PC-3 (cell line): ENCODE measurements around the gene GSX1. TPM values are rescaled to one million over a fixed set of nuclear protein-coding genes. Genes with fewer than 3 reads are reported as not detected.
"Not testable (repeated sequence)": the region's sequence is repeated elsewhere in the genome, so short reads cannot be mapped to it uniquely, and the experiment has no call there.

Source experiments
- ATAC-seq: fragments of 200-7000 bp; cut with Tn5 transposase; 2 replicates; pipeline ENCODE4 v1.9.1; 2020; ENCODE audit warnings: mild to moderate bottlenecking, moderate library complexity
- BruUV-seq: library from RNA; stranded (reverse); fragments of 400-500 nt; replicated peaks from 2 replicates; lab custom pipeline; 2021; lab: Mats Ljungman, UMichigan
- CTCF ChIA-PET: fragments of 300-600 bp; sonication (Branson Sonifier 250); formaldehyde crosslinking; loops from one replicate; lab custom pipeline; 2022; ENCODE audit warnings: antibody characterized with exemption; lab: Charles Lee
- POLR2A ChIA-PET: fragments of 300-600 bp; sonication (Branson Sonifier 250); formaldehyde crosslinking; loops from one replicate; lab custom pipeline; 2022; ENCODE audit warnings: antibody characterized with exemption; ENCODE audit not compliant: unreplicated experiment; lab: Charles Lee
- DNase-seq: peaks from one replicate; pipeline ENCODE4 v3.0.0-alpha.2; 2015
- H2AFZ ChIP-seq: fragments of 300-600 bp; sonication (generic); 2 replicates; pipeline ENCODE4 v1.6.0; 2016; ENCODE audit warnings: antibody characterized with exemption, low read length
- H3F3A ChIP-seq: fragments of 300-600 bp; sonication (generic); one replicate; pipeline ENCODE4 v1.6.0; 2017; ENCODE audit warnings: antibody characterized with exemption, low read length, control low read depth, mild to moderate bottlenecking; ENCODE audit not compliant: unreplicated experiment
- H3K27ac ChIP-seq: fragments of 300-600 bp; sonication (generic); 2 replicates; pipeline ENCODE4 v1.5.1; 2016; ENCODE audit warnings: mild to moderate bottlenecking, low read length
- H3K27me3 ChIP-seq: fragments of 300-600 bp; sonication (generic); 2 replicates; pipeline ENCODE4 v1.6.1; 2016; ENCODE audit warnings: low read length, mixed read lengths
- H3K36me3 ChIP-seq: fragments of 300-600 bp; sonication (generic); 2 replicates; pipeline ENCODE4 v1.6.1; 2016; ENCODE audit warnings: low read depth, mixed run types, low read length, mixed read lengths
- H3K4me1 ChIP-seq: fragments of 300-600 bp; sonication (generic); 2 replicates; pipeline ENCODE4 v1.5.1; 2016; ENCODE audit warnings: low read length; ENCODE audit not compliant: insufficient read depth
- H3K4me2 ChIP-seq: fragments of 300-600 bp; sonication (generic); 2 replicates; pipeline ENCODE4 v1.6.0; 2016; ENCODE audit warnings: low read length
- H3K4me3 ChIP-seq: fragments of 300-600 bp; sonication (generic); 2 replicates; pipeline ENCODE4 v1.5.1; 2016; ENCODE audit warnings: mild to moderate bottlenecking, low read length, mixed read lengths
- H3K79me2 ChIP-seq: fragments of 300-600 bp; sonication (generic); 2 replicates; pipeline ENCODE4 v1.6.1; 2017; ENCODE audit warnings: low read length, mixed read lengths
- H3K9ac ChIP-seq: fragments of 300-600 bp; sonication (generic); 2 replicates; pipeline ENCODE4 v1.6.0; 2016; ENCODE audit warnings: mild to moderate bottlenecking, low read length
- H3K9me2 ChIP-seq: fragments of 300-600 bp; sonication (generic); replicated peaks from 2 replicates; pipeline ENCODE4 v1.6.1; 2016; ENCODE audit warnings: mixed run types, low read length, mixed read lengths
- H3K9me3 ChIP-seq: fragments of 300-600 bp; sonication (generic); 2 replicates; pipeline ENCODE4 v1.6.1; 2016; ENCODE audit warnings: low read length, mixed read lengths
- H4K20me1 ChIP-seq: fragments of 300-600 bp; sonication (generic); 2 replicates; pipeline ENCODE4 v1.6.1; 2016; ENCODE audit warnings: low read length, mixed read lengths
- CTCF ChIP-seq: fragments of 300-600 bp; sonication (generic); conservative IDR thresholded peaks from 2 replicates; pipeline ENCODE4 v1.5.1; 2017; ENCODE audit warnings: antibody characterized with exemption, low read depth, mild to moderate bottlenecking, low read length
- EZH2 ChIP-seq: fragments of 300-600 bp; sonication (generic); IDR thresholded peaks from one replicate; pipeline ENCODE4 v1.6.1; 2017; ENCODE audit warnings: antibody characterized with exemption, mild to moderate bottlenecking, low read length; ENCODE audit not compliant: unreplicated experiment
- EZH2phosphoT487 ChIP-seq: fragments of 300-600 bp; sonication (generic); IDR thresholded peaks from 2 replicates; pipeline ENCODE4 v1.6.1; 2018; ENCODE audit warnings: mild to moderate bottlenecking, antibody characterized with exemption, low read length, borderline replicate concordance
- intact Hi-C: fragments of 100-400 bp; cut with micrococcal nuclease; formaldehyde crosslinking; loops from 2 replicates; pipeline ENCODE4 v1.9.0; 2023
- total RNA-seq: library from RNA; depleted of rRNA; stranded (reverse); fragments of >200 nt; gene quantifications from 2 replicates; pipeline ENCODE4 v1.2.3, GENCODE V29; 2014

Gene GSX1
- total RNA-seq, 1 experiment from 2014 or later: not detected

GRCh38 chr13:27813826-27814225 lies 21.5 kb downstream of the GSX1 start:
- H3K4me1 ChIP-seq: peaks cover 21% of the 10 kb centered on the region
- H3K79me2 ChIP-seq: no peaks in the 10 kb centered on the region
- H3K4me3 ChIP-seq: no peak overlapping the region
- H3K9me2 ChIP-seq: no peaks in the 10 kb centered on the region
- no peaks in the 10 kb centered on the region for H3K36me3 ChIP-seq
- H2AFZ ChIP-seq: no peak overlapping the region
- no peak overlapping the region for H3K9ac ChIP-seq
- H3K27ac ChIP-seq: no peak overlapping the region
- no peaks in the 10 kb centered on the region for H3K9me3 ChIP-seq
- intact Hi-C loops: no loop called here
- ChIA-PET POLR2A (no interaction called here), CTCF (no interaction called here)
- DNase-seq (no peak), ATAC-seq (no peak)
- no TSS peak for BruUV-seq
- no peaks in the 10 kb centered on the region for H3F3A ChIP-seq
- H4K20me1 ChIP-seq: no peaks in the 10 kb centered on the region
- peaks cover 15% of the 10 kb centered on the region for H3K27me3 ChIP-seq
- TF ChIP-seq CTCF (no peak), EZH2phosphoT487 (no peak), EZH2 (no peak)
- no peak overlapping the region for H3K4me2 ChIP-seq

- H3K27ac ChIP-seq, H3F3A ChIP-seq, ATAC-seq, H4K20me1 ChIP-seq, H3K9ac ChIP-seq, H3K4me1 ChIP-seq, H3K4me2 ChIP-seq, POLR2A ChIA-PET, H3K79me2 ChIP-seq, CTCF ChIA-PET, H3K9me2 ChIP-seq, H3K4me3 ChIP-seq, intact Hi-C loops, BruUV-seq, DNase-seq, H3K9me3 ChIP-seq, H3K36me3 ChIP-seq, H2AFZ ChIP-seq: not testable (repeated sequence)
- peaks cover 52% of the 10 kb centered on the region for H3K27me3 ChIP-seq
Measured at GRCh38 chr13:27817832-27818231, 25.5 kb downstream of the GSX1 start.

- Histone ChIP-seq H3K27me3 (peaks cover 66% of the 10 kb centered on the region), H3K9ac (no peak overlapping the region), H2AFZ (no peak overlapping the region), H4K20me1 (no peaks in the 10 kb centered on the region), H3K36me3 (no peaks in the 10 kb centered on the region), H3K79me2 (no peaks in the 10 kb centered on the region), H3K4me1 (no peaks in the 10 kb centered on the region), H3F3A (no peaks in the 10 kb centered on the region), H3K9me2 (no peaks in the 10 kb centered on the region), H3K4me3 (no peak overlapping the region), H3K4me2 (no peak overlapping the region), H3K9me3 (no peaks in the 10 kb centered on the region), H3K27ac (no peak overlapping the region)
- no peak for TF ChIP-seq EZH2
- no peak for TF ChIP-seq CTCF
- ChIA-PET POLR2A (no interaction called here), CTCF (no interaction called here)
- BruUV-seq: no TSS peak
- intact Hi-C loops: loop anchor here (10.0 kb wide), 1 partner anchor 876 kb away; no protein-coding TSS in a partner anchor
- ATAC-seq: no peak
- no peak for DNase-seq
Measured at GRCh38 chr13:27820524-27821482, 28.5 kb downstream of the GSX1 start.
